BE2C (cell line): ENCODE results near the gene NPIPB6.

Source experiments
- DNase-seq: peaks from one replicate; pipeline ENCODE4 v3.0.0-alpha.2; 2020
- H3K27me3 ChIP-seq: fragments of 250-450 bp; sonication (Bioruptor Pico); 2 replicates; pipeline ENCODE4 v1.5.1; 2020; ENCODE audit warnings: mild to moderate bottlenecking
- H3K36me3 ChIP-seq: fragments of 250-450 bp; sonication (Bioruptor Pico); 2 replicates; pipeline ENCODE4 v1.5.1; 2020; ENCODE audit warnings: mild to moderate bottlenecking
- H3K4me1 ChIP-seq: fragments of 250-450 bp; sonication (Bioruptor Pico); 2 replicates; pipeline ENCODE4 v1.5.1; 2020
- H3K4me3 ChIP-seq: 2 replicates; pipeline ENCODE4 v1.5.1; 2011; ENCODE audit warnings: low read depth, low read length
- H3K9me3 ChIP-seq: fragments of 250-450 bp; sonication (Bioruptor Pico); 2 replicates; pipeline ENCODE4 v1.5.1; 2020
- CTCF ChIP-seq: IDR thresholded peaks from 2 replicates; pipeline ENCODE4 v1.5.1; 2012; ENCODE audit warnings: mild to moderate bottlenecking, low read depth, low read length

NPIPB6 gene

GRCh38 chr16:28313587-28313986 lies 49.7 kb downstream of the NPIPB6 start:
- no peak for DNase-seq
- Histone ChIP-seq H3K4me1 (no peaks in the 10 kb centered on the region), H3K36me3 (no peaks in the 10 kb centered on the region), H3K9me3 (no peaks in the 10 kb centered on the region), H3K27me3 (no peaks in the 10 kb centered on the region), H3K4me3 (no peak overlapping the region)
- no peak for TF ChIP-seq CTCF

GRCh38 chr16:28312327-28312726 lies 51.0 kb downstream of the NPIPB6 start:
- no peak for DNase-seq
- TF ChIP-seq CTCF: no peak
- Histone ChIP-seq H3K9me3 (no peaks in the 10 kb centered on the region), H3K4me1 (no peaks in the 10 kb centered on the region), H3K4me3 (no peak overlapping the region), H3K36me3 (no peaks in the 10 kb centered on the region), H3K27me3 (no peaks in the 10 kb centered on the region)

DNA sequence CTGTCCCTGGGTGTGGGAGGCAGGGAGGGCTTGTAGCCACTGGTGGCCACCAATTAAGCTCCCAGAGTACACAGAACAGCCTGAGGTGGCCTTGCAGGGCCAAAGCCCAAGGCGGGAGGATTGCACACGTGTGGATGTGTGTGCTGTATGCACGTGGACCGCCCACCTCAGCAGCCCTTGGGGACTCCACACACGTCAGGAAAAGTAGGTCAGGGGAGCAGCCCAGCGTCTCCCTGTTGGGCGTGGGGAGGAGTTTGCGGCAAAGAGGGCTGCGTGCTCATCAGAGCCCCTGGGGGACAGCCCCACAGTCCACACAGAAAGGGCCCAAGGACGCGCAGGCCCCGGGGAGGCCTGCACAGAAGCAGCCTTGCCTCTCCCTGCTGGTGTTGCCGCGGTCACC lies 51.4 kb downstream of the NPIPB6 start:
- no peak for TF ChIP-seq CTCF
- Histone ChIP-seq H3K9me3 (no peaks in the 10 kb centered on the region), H3K4me1 (no peaks in the 10 kb centered on the region), H3K36me3 (no peaks in the 10 kb centered on the region), H3K4me3 (no peak overlapping the region), H3K27me3 (no peaks in the 10 kb centered on the region)
- peak; percentile 27 for DNase-seq

DNA sequence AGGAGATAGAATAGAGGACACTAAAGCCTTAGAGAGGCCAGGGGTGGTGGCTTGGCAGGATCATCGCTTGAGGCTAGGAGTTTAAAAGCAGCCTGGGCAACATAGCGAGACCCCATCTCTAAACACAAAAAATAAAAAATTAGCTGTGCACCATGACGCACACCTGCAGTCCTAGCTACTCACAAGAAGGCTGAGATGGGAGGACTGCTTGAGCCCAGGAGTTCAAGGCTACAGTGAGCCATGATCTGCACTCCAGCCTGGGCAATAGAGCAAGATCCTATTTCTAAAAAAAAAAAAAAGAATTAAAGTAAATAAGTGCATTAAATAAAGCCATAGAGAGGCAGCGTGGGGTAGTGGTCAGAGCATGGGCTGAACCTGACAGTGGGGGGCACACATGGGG lies 51.9 kb downstream of the NPIPB6 start:
- Histone ChIP-seq H3K4me3 (no peak overlapping the region), H3K36me3 (no peaks in the 10 kb centered on the region), H3K9me3 (no peaks in the 10 kb centered on the region), H3K4me1 (no peaks in the 10 kb centered on the region), H3K27me3 (no peaks in the 10 kb centered on the region)
- no peak for TF ChIP-seq CTCF
- DNase-seq: no peak

DNA sequence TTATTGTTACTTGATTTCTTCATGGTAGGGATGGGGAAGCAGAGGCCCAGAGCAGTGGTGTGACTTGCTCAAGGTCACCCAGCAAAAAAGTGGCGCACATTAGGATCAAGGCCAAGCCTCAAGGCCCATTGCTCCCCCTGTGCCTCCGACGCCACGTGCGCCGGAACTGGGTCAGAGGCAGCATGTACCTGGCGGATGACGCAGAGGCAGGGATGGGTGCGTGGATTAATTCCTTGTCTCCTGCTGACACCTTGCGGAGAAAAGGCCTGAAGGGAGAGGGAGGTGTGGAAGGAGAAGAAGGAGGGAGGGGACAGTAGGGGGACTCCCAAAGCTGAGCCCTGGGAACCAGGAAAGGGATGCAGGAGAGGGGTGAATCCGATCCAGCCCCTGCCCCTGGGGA lies 52.5 kb downstream of the NPIPB6 start:
- Histone ChIP-seq H3K4me1 (no peaks in the 10 kb centered on the region), H3K36me3 (no peaks in the 10 kb centered on the region), H3K4me3 (no peak overlapping the region), H3K9me3 (no peaks in the 10 kb centered on the region), H3K27me3 (no peaks in the 10 kb centered on the region)
- DNase-seq: no peak
- TF ChIP-seq CTCF: no peak

DNA sequence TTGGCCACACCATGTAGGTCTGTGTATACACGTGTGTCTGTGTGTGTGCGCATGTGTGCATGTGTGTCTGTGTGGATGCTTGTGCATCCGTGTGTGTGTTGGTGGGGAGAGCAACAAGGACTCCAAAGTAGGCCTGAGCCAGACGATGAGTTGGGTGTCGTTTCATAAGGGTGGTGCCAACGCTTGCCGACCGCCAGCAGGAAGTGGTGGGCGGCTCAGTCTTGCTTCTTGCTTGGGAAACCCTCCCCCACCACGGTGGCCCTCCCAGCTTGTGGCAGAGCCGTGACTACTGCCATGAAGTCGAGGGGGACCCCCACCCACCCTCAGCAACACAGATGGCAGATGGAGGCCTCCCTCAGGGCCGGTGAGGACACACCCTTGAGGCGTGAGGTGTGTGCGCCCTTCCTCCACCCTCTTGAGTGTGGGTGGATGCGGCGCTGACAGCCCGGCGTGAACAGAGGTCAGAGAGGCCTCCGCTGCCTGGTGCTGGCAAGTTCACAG lies 53.4 kb downstream of the NPIPB6 start:
- H3K4me3 ChIP-seq: no peak overlapping the region
- no peaks in the 10 kb centered on the region for H3K36me3 ChIP-seq
- no peaks in the 10 kb centered on the region for H3K27me3 ChIP-seq
- no peaks in the 10 kb centered on the region for H3K9me3 ChIP-seq
- DNase-seq: no peak
- no peak for TF ChIP-seq CTCF
- no peaks in the 10 kb centered on the region for H3K4me1 ChIP-seq
